IMR-90 (cell line): ENCODE results near the gene LRRC8B.

ENCODE experiments used
- MAFK ChIP-seq: IDR thresholded peaks from 2 replicates; pipeline ENCODE4 v1.6.1; 2012; ENCODE audit warnings: low read depth, low read length, improper control_type of control experiment
- MXI1 ChIP-seq: IDR thresholded peaks from 2 replicates; pipeline ENCODE4 v1.6.1; 2012; ENCODE audit warnings: low read depth, mild to moderate bottlenecking, low read length, moderate library complexity, borderline replicate concordance
- POLR2A ChIP-seq: IDR thresholded peaks from 2 replicates; pipeline ENCODE4 v1.6.1; 2012; ENCODE audit warnings: mild to moderate bottlenecking, low read depth, low read length
- RAD21 ChIP-seq: IDR thresholded peaks from 2 replicates; pipeline ENCODE4 v1.6.1; 2012; ENCODE audit warnings: low read length, improper control_type of control experiment
- RCOR1 ChIP-seq: IDR thresholded peaks from 2 replicates; pipeline ENCODE4 v1.6.1; 2012; ENCODE audit warnings: mild to moderate bottlenecking, low read length, improper control_type of control experiment; ENCODE audit not compliant: insufficient replicate concordance
- RFX5 ChIP-seq: IDR thresholded peaks from 2 replicates; pipeline ENCODE4 v1.8.0; 2012; ENCODE audit warnings: low read depth, mild to moderate bottlenecking, low read length, moderate library complexity
- USF2 ChIP-seq: fragments of 150-350 bp; IDR thresholded peaks from 2 replicates; pipeline ENCODE4 v1.6.1; 2017; ENCODE audit warnings: mild to moderate bottlenecking, antibody characterized with exemption, low read length, low read depth
- TF ChIP-seq, protein P1 (sequence below): fragments of 150-350 bp; IDR thresholded peaks from 2 replicates; pipeline ENCODE4 v1.6.1; 2016; ENCODE audit warnings: low read depth, mild to moderate bottlenecking, low read length, moderate library complexity, borderline replicate concordance
- TF ChIP-seq, protein P2 (sequence below): conservative IDR thresholded peaks from 2 replicates; pipeline ENCODE4 v1.5.1; 2012; ENCODE audit warnings: mild to moderate bottlenecking, low read depth, low read length, improper control_type of control experiment

DNA sequence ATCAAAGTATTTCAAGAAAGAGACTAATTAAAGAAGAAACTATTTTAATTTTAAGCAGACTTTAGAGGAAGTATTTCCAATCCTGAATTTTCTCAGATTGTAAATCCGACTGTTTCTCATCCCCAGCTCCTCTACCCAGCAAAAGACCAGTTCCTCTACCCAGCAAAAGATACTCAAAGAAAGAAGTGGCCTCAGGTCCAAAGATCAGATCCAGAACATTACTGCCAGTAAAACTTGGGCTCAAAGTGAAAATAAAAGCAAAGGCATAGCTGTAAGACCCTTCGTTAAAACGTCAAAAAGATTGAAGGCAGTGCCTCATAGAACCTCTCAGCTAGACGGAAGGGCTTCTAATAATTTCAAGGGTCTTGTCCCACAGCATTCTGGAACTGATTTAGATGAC, 50.0 kb downstream of the LRRC8B start:
- TF ChIP-seq, protein P1, sequence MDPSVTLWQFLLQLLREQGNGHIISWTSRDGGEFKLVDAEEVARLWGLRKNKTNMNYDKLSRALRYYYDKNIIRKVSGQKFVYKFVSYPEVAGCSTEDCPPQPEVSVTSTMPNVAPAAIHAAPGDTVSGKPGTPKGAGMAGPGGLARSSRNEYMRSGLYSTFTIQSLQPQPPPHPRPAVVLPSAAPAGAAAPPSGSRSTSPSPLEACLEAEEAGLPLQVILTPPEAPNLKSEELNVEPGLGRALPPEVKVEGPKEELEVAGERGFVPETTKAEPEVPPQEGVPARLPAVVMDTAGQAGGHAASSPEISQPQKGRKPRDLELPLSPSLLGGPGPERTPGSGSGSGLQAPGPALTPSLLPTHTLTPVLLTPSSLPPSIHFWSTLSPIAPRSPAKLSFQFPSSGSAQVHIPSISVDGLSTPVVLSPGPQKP, result no peak
- TF ChIP-seq POLR2A (no peak), USF2 (no peak), MAFK (no peak), RAD21 (no peak), RFX5 (no peak), MXI1 (no peak), RCOR1 (no peak)
- TF ChIP-seq, protein P2, sequence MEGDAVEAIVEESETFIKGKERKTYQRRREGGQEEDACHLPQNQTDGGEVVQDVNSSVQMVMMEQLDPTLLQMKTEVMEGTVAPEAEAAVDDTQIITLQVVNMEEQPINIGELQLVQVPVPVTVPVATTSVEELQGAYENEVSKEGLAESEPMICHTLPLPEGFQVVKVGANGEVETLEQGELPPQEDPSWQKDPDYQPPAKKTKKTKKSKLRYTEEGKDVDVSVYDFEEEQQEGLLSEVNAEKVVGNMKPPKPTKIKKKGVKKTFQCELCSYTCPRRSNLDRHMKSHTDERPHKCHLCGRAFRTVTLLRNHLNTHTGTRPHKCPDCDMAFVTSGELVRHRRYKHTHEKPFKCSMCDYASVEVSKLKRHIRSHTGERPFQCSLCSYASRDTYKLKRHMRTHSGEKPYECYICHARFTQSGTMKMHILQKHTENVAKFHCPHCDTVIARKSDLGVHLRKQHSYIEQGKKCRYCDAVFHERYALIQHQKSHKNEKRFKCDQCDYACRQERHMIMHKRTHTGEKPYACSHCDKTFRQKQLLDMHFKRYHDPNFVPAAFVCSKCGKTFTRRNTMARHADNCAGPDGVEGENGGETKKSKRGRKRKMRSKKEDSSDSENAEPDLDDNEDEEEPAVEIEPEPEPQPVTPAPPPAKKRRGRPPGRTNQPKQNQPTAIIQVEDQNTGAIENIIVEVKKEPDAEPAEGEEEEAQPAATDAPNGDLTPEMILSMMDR, result no peak
